GM21786 (cell line): ENCODE measurements around the gene MPP7.
"Not testable (repeated sequence)": the region's sequence is repeated elsewhere in the genome, so short reads cannot be mapped to it uniquely, and the experiment has no call there.

ENCODE experiments used
- ATAC-seq: cut with Tn5 transposase; IDR thresholded peaks from one replicate; pipeline ENCODE4 v1.9.1; 2021; ENCODE audit not compliant: unreplicated experiment

MPP7 gene

DNA sequence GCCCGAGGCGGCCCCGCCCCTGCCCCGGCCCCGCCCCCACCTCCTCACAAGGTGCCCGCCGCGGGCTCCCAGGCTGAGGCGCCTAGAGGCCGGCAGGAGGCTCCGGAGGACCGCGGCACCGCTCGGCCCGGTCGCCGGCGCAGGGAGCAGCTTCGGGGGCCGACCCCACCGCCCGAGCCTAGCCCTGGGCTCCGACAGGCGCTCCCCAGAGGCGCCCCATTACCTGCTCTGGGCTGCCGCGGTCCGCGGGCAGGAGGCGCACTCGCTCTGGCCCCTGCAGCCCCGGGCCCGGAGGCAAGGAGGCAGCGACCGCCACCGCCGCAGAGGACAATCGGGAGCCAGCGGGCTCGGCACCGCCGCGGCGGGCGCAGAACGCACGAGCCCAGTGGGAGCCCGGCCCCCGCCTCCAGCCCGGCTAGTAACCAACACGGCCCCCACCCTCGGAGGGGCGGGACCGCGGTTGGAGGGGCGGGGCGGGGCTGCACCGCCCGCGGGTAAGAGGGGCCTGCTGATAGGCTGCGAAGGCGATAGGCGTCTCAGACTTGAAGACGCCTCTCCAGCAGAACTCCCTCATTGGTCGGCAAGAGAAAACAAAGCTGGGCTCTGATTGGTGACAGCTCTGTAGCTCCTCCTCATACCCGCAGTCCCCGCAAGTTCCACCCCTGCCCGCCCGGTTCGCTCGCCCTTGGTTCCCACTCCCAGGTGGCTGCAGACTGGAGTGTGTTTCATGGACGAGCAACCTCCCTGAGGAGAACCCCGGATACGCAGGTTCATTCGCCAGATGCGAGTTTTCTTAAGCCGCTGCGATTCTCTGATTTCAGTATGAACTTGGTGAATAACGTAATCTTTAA lies at the start of gene MPP7:
Gene MPP7 (minus strand): TSS at position 427 of the 851 bp plus-strand sequence. CDS start 64,460 bp downstream, outside the sequence.
- peak; percentile 100 for ATAC-seq

DNA sequence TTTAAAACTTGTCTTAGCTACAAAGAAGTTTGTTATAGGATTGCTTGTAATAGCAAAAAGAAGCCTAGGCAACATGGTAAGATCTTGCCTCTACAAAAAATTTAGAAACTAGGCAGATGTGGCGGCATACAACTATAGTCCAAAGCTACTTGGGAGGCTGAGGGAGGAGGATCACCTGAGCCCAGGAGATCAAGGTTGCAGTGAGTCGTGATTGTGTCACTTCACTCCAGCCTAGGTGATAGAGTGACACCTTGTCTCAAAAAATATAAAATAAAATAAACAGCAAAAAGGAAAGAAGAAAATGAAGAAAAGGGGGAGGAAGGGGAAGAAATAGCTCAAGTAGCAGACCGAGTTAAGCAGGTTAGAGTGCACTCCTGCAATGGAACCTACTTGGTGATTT lies 47.0 kb upstream of the MPP7 start:
- no peak for ATAC-seq

DNA sequence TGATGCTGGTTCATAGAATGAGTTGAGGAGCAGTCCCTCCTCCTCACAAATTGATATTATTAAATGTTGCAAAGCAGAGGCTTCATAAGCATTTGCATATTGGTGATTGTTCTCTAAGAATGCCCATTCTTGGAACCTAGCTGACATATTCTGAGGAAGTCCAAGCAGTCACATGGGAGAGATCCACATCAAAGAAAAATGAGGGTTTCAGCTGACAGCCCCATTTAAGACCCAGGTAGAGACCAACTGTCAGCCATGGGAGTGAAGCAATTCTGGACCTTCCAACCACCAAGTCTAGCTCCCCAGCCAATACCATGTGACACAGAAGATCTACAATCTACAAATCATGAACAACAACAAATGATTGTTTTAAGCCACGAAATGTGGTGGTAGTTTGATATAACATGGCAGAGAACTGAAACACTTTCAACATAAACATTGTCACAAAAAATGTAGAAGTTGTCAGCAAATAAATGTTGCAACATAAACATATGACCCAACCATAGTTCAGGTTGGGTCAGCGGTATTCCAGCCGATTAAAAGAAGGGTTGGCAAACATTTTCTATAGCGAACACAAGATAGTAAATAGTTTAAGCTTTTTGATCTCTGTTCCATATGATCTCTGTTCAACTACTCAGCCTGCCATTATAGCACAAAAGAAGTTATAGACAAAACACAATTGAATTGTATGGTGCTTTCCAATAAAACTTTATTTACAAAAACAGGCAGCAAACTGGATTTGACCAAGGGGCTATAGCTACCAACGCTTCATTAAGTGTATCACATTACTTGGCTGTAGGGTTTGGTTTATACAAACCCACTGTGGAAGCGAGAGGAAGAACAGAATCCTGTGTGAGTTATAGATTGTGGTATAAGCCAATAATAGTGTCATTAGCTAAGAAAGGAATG lies 41.4 kb upstream of the MPP7 start:
- ATAC-seq = no peak

DNA sequence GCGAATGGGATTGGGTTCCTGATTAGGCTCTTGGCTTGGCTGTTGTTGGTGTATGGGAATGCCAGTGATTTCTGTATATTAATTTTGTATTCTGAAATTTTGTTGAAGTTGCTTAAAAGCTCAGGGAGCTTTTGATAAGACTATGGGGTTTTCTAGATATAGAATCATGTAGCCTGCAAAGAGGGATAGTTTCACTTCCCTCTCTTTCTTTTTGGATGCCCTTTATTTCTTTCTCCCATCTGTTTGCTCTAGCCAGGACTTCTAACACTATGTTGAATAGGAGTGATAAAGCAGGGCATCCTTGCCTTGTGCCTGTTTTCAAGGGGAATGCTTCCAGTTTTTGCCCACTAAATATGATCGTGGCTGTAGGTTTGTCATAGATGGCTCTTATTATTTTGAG lies 40.4 kb upstream of the MPP7 start:
- no peak for ATAC-seq

DNA sequence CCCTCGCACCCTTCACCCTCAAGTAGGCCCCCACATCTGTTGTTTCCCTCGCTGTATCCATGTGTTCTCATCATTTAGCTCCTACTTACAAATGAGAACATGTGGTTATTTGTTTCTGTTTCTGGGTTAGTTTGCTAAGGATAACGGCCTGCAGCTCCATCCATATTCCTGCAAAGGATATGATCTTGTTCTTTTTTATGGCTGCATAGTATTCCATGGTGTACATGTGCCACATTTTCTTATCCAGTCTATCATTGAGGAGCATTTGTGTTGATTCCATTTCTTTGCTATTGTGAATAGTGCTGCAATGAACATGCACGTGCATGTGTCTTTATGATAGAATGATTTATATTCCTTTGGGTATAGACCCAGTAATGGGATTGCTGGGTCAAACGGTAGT lies 38.8 kb upstream of the MPP7 start:
- ATAC-seq = not testable (repeated sequence)

DNA sequence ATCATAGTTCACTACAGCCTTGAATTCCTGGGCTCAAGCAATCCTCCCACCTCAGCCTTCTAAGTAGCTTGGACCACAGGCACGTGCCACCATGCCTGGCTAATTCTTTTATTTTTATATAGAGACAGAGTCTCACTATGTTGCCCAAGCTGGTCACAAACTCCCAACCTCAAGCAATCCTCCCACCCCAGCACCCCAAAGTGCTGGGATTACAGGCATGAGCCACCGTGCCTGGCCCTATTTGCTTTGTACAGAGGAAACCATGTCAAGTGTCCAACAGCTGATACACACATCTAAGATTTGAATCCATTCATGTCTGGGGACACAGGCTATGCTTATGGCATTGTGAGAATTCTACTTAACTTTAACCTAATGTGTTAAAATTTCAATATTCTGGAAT lies 29.9 kb upstream of the MPP7 start:
- no peak for ATAC-seq

DNA sequence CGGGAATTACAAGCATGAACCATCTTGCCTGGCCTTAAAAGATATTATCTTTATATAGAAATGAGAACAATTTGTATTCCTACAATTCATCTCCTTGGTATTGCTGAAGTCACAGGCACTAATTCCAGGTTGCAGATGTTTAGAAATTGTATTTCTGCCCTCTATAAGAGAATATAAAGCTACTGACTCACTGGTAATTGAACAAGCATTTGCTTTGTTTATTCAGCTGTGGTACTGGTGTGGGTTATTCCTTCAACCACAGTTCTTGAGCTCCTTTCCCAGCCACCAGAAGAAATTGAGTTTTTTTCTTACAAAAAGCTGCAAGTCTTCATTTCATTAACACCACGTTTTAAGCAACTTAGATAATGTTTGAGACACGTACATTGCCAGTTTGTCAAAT lies 29.0 kb upstream of the MPP7 start:
- ATAC-seq = no peak

DNA sequence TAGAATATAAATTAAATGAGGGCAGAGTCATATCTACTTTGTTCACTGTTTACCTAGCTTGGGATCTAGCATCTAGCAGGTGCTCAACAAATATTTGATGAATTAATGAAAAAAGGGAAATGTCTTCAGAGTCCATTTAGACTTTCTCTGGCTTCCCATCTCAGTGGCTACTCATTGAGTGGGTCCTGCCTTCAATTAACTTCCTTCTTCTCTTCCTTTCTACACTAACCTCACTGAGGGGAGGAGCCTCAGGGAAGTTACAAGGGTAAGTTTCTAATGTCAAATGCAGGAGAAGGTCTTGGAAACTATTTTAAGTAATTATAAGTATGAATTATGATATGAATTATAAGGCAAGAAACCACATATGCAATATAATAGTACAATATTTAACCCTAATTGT lies 28.2 kb upstream of the MPP7 start:
- ATAC-seq = no peak

DNA sequence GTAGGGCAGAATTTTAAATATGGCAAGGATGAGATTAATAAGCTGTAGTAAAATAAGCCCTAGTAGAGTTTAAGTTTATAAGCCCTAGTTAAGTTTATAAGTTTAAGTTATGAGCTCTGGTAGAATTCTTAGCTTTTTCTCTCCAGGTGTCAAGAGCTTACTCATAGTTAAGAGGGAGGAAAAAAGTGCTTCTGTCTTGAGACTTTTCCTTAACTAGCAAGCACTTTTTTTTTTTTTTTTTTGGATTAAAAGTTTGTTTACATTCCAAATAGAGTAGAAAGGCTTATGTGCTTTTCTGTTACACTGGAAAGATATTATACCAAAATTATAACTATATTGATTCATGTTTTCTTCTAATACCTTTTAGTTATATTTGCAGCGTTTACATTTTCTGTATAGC lies 25.5 kb upstream of the MPP7 start:
- ATAC-seq = no peak

DNA sequence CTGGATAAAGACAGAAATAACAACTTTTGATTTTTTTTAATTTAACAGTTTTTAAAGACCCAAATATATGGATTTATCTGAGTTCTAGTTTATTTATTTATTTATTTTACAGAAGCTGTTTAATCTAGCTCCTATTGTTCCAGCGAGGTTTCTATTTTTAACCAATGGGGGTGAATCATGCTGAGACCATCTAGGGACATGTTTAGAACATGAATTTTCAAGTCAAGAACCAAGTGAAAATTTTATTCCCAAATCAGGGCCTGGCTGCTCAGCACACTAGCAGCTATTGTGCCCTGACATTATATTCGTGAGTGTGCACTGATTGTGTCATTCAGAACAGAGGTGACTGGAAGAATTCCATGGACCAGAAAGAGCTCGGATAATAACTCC lies 24.6 kb upstream of the MPP7 start:
- ATAC-seq = no peak

DNA sequence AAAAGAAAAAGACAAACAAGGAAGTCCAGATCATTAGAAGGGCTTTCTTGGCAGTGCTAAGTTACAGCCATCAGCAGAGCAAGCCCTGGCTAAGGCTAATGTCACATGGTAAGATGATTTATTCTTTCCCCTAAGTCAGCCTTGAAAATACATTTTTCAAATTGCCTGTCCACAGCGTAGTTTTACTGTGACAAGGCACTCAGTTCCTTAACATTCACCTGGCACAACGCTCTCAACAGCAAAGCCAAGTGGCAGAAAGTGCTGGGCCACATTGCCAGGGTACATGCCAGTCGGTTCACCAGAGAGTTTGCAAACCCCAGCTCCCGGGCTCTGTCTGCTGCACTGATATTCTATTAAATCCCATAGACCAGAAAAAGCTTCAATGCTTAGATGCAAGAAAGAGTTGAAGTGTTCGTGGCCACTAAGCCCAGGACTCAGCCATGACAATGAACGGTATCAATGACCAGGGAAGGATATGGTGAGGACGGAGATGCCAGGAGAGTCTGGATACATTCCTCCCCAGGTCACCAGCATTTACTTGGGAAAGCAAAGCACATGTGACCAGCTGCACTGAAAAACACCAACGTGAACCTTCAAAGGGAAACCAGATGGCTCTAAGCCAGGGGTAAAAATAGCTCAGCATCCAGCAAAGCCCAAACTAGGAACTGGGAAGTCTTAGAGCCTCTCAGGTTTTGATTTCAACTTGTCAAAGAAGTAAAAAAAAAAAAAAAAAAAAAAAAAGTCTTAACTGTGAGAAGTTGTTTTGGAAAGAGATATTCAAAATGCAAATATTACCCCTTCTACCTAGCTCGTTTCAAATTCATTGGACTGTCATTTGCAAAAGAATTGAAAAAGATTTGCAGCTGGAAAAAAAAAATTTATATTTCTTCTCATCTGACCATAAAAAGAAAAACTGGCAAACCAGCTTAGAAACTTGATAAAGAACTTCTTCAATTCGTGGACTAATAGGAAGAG lies 23.9 kb upstream of the MPP7 start:
- ATAC-seq = no peak

DNA sequence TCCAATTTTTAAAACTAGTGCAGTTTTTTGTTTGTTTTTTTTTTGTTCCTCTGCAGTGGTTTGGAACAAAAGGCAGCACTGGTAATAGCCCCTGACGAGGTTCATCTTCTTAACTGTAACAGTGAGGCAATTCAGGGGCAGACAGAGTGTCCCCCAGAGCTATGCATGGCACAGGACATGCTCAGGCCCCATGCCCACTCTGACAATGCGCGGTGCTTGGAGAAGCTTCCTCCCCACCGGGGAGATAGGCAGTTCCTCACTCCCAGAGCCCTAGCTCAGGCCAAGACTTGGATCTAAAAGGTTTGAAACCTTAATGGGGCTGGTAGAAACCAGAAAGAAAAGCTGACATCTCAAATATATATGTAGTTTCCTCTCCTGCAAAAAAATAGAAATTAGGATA lies 17.9 kb upstream of the MPP7 start:
- ATAC-seq = no peak

DNA sequence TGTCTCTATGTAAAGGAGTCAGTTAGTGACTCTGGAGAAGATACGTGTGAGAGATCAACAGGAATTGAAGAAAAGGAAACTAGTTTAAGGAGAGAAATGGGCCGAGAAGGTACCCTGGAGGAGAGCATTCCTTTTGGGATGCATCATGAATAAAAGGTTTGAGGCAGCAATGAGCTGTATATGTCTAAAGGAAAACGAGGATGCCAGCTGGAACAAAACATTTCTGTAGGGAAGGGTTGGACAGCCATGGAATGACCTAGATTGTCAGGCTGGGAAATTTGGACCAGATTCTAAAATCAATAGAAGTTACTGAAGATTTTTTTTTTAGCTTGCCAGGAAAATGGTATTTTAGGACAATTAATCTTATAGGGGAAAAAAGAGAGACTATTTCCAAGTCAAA lies 17.2 kb upstream of the MPP7 start:
- no peak for ATAC-seq

DNA sequence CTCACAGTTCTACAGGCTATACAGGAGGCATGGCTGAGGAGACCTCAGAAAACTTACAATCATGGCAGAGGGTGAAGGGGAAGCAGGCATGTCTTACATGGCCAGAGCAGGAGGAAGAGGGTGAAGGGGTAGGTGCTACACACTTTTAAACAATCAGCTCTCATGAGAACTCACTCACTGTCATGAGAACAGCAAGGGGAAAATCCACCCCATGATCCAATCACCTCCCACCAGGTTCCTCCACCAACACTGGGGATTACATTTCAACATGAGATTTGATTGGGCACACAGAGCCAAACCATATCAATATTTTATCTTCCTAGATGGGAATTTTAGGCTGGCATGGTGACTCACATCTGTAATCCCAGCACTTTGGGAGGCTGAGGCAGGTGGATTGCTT lies 16.2 kb upstream of the MPP7 start:
- ATAC-seq = not testable (repeated sequence)

DNA sequence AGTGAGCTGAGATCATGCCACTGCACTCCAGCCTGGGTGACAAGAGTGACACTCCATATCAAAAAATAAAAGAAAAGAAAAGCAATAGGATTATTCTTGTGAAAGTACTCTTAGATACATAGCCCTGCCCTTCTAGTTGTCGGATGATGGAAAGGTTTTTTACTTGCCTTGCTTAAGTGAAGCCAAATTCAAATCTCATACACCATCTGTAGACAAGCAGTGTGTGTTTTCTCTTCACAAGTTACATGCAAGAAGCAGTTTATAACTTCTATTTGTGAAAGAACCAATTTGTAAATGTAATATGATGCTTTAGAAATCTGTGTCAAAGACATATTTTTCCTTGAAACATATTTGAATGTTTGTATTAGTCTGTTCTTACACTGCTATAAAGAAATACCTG lies 15.8 kb upstream of the MPP7 start:
- no peak for ATAC-seq

DNA sequence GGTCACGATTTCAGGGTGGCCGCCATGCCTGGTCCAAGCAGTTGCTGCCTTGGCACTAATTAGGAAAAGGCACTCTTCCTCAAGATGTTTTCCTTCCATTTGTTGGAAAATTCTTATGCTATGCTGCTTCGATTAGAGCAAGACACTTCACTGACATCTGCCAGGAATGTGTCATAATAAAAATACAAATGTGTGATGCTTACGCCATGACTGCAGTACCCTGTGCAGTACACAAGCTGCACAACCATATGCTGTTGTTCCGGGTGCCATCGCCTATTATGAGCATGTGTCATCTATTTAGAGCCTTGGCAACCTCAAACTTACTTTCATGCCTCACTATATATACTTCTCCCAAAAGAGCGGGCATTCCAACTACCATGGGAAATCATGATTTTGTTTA lies 14.9 kb upstream of the MPP7 start:
- ATAC-seq = no peak

DNA sequence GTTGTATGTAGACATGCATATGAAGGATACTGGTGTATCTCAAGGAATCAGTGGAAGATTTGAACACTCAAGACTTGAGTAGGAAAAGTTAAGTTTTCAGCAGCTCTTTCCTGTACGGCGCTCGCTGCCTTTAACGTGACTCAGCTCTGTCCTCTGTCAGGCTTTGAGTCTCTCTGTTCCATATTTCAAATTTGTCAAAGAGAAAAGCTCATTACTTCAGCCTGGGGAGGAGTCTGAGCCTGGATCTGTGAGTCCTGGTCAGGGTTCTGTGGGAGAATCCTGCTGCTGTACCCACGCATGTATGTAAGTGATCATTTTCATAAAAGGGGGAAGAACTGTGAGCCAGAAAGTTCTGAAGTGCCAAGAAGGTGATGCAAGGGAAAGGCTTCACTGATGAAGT lies 13.8 kb upstream of the MPP7 start:
- ATAC-seq = no peak

DNA sequence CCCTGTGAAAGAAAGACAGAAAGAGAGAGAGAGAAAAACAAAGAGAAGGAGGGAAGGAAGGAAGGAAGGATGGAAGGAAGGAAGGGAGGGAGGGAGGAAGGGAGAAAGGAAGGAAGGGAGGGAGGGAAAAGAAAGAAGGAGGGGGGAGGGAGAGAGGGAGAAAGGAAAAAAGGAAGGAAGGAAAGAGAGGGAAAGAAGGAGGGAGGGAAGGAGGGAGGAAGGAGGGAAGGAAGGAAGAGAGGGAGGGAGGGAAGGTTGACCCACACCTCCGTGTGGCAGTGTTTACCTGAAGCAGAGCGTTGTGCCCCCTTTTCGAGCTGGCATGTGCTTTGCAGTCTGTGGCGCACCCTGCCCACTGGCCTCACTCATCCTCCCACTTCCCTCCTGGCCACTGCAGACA lies 12.3 kb upstream of the MPP7 start:
- no peak for ATAC-seq

DNA sequence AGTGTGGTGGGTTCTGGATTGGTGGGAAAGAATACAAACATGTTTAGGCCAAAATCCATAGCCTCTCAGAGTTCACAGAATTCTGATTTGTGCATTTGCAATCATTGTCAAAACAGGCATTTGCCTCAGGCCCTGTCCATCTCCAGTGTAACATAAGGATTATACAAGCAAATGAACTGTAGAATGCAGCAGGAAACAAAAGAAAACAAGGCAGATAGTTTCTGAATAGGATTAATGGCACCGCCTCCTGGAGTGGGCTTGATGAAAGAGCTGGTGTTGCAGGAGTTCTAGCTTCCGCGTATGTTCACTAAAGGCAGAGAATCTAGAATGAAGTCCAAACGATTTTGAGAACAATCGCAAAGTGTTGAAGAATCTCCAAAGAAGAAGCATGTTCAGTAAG lies 11.3 kb upstream of the MPP7 start:
- no peak for ATAC-seq

DNA sequence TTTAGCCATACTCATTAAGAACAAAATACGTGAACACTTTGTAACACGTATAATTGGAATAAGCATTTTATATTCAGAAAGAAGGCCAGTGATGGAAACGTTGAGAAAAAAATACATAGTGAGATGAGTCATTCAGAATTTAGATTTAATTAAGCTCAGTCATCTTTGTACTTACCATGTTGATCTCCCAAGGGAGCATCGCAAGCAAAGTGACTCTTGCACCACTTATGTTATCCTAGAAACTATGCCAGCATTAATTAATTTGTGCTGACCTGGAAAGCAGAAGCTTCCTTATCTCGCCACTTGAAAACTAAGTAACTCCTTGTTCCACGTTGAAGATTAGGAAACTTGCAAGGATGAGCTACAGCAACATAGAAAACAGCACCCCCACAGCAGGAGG lies 9.7 kb upstream of the MPP7 start:
- no peak for ATAC-seq

DNA sequence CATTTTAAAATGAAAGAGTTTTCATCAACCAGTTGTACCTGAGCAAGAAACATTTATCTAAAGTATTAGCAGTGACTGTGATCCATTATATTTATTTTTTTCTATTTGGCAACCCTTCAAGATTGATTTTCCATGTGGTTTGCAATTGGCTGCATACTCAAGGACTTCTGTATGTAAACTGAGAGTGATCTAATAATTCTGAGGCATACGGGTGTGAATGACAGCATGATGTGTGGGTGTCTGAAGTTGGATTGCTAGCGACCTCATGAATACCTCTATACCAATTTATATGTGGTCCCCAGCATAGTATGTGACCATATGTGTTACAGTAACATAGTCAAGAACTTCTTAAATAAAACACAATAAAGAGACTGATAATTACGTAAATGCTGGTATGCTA lies 8.2 kb upstream of the MPP7 start:
- no peak for ATAC-seq
